Activated gamma-delta T cell (primary cell): ENCODE measurements around the gene KMT2D.
A peak's percentile ranks its signal among the peaks of the same experiment; 100 is the strongest.

Source experiments
- DNase-seq: peaks from one replicate; lab custom pipeline; 2025; lab: John Stamatoyannopoulos, UW
- total RNA-seq, 2 donors: gene quantifications; one replicate each; lab custom pipeline; 2026; lab: John Stamatoyannopoulos, UW

The KMT2D gene
- total RNA-seq, result 125 to 142 reads per million in 2 donors

GRCh38 chr12:49060237-49061156 is at the start of gene KMT2D:
KMT2D (minus strand) TSS chr12:49060794; CDS start chr12:49055324, 5,470 bp downstream.
- DNase-seq, result peak; percentile 75

DNA sequence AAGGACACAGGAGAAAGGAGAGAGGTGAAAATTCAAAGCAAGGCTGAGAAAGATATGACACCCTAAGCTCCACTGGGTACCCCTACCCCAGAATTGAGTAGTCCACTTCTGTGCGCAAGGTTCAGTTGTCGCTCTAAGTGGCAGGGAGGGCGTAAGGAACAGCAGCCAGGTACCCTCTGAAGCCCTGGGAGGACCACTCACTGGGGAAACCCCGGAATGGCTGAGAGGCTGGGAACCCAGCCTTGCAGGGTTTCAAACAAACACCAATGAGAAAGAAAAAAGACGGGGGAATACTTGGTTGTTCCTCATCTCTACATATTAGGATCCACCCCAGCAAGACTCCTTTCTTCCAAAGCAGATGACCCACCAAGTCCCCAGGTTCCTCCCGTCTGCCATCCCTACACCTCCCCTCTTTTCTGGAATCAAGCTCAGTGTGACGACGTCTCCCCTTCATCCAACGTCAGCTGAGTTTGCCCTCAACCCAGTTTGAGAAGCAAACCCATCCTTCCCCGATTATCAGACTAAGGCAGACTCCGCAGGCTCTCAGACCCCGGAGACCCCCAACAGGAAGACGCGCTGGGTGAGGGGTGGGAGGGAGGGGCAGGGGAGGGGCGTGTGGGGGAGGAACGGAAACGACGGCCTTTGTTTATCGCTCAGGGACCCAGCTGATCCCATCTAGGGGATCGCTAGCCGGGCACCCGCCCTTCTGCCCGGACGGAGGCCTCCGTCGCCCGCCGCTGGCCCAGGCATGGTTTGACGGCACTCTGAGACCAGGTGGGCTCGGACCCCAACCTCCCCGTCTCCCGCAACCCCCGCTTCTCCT is 49.3 kb upstream of the KMT2D start:
- no peak for DNase-seq

GRCh38 chr12:49108958-49109404 is 48.4 kb upstream of the KMT2D start:
- no peak for DNase-seq

DNA sequence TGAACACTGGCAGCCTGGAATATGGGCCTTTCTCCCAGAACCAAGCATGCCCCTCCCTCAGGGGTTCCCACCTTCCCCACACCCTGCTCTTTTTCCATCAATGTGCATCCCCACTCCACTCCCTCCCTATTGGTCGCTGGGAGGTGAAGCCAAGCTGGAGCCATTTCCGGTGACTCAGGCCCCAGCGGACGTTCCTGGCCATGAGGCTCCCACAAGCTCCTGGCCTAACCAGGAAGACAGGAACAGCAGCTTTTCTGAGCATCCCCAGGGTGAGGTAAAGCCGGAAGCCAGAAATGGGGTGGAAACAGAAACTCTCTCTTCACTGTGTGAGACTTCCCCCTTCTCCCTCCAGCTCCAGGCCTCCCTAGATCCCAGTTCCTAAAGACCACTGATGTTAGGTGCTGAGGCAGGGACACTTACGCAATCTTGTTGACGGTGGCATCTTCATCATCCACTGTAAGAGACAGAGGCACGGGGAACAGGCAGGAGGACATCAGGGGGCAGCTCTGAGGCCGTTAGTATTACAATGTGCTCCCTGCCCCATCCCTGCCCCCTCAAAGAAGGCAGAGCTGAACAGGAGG is 45.0 kb upstream of the KMT2D start:
- no peak for DNase-seq

GRCh38 chr12:49104822-49105221 is 44.2 kb upstream of the KMT2D start:
- DNase-seq, result no peak

DNA sequence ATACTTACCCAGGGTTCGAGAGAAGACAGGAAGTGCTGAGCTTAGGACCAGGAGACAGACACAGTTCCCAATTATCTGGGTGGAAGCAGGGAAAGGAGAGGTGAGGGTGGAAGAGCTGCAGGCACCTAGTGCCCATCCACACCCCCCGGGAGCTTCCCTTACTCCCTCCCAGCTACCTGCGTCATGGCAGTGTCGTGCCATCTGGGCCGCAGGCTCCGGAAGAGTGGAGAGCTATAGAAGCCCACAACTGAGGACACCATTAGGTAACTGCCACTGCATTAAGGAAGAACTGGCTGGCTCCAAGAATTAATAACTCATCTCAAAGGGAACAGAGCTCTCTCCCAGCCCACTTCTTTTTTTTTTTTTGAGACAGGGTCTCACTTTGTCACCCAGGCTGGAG is 39.8 kb upstream of the KMT2D start:
- DNase-seq, result no peak

DNA sequence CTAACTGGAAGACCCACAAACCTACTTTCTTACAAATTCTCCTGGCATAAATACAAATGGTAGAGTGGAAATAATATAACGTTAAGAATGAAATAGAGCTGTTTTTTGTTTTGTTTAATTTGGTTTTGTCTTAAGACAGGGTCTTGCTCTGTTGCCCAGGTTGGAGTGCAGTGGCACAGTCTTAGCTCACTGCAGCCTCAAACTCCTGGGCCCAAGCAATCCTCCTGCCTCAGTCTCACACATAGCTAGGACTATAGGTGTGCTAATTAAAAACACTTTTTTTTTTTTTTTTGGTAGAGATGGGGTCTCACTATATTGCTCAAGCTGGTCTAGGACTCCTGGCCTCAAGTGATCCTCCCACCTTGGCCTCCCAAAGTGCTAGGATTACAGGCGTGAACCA is 38.1 kb upstream of the KMT2D start:
- DNase-seq, result no peak

DNA sequence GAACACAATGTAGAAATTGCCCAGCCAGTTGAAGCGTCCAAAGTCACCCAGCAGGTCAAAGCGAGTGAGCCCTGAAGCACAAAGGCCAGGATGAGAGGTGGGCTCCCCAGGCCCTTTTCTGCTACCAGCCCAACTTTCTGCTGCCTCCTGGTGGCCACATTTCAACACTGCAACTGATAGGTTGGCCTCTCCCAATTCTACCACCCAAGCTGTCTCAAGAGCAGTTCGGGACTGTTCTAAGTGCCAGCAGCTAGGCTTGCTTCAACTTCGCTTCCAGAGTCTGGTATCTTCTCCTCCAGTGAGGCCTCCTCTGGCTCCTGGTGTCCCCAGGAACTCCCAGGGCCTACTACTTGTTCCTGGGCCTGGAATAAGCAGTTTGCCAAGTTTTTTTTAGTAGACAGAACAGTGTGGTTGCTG is 37.4 kb upstream of the KMT2D start:
- no peak for DNase-seq

- DNase-seq, result no peak
Measured at GRCh38 chr12:49097381-49097780, 36.8 kb upstream of the KMT2D start.

GRCh38 chr12:49094975-49095365 is 34.4 kb upstream of the KMT2D start:
- no peak for DNase-seq

DNA sequence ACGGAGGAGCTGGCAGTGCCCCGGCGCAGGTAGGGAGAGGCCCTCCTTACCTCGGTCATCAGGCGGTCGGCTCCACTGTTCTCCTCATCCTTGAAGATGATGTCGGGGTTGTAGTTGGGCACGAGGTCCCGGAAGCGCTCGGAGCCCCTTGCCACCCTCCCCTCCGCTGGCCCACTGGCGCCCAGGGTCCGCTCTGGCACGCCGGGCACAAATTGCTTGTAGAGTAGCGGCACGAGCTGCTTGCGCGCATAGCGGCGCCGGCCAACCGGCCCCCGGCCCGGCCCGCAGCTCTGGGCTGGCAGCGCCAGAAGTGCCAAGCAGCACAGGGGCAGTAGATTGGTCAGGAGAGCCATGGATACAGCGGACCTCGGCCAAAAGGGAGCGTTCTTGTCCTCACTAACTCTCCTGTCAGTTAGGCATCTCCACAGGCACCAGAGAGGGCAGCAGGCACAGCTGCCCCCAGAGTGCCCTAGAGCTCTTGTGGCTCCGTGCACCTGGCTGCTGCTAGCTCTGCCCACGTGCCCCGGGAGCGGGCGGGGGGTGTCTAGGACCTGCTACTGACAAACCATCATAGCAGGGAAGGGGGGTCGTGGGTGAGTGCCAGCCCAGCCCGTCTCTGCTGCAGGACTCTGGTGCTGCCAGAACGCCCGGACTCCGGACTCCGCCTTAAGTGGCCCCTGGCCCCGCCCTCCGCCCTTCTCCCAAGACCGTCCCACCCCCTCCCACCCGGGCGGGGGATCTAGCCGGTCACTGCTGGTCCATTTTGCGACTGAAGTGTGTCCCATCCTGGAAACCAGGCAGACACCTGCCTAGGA is 33.8 kb upstream of the KMT2D start, which contains the start of gene DHH:
Gene DHH (minus strand): TSS at position 642 of the 815 bp plus-strand sequence. CDS start 289 bp downstream, at position 353.
- DNase-seq, result no peak

DNA sequence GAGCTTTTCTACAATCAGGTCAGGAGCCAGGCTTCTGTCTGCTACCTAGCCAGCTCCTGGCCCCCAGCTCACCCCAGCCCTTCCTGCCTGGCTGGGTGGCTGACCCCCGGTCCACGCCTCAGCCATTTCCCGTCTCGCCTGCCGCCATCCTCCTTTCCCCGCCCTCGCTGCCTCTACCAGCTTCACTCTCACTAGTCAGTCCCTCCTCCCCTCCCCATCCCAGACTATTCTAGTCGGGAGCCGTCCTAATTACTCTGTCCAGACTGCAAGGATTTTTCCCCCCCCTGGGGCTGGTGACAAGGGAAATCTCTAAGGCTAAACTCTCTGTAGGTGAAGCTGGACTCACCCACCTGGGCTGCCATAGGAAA is 33.2 kb upstream of the KMT2D start:
- DNase-seq, result no peak

- no peak for DNase-seq
Measured at GRCh38 chr12:49092816-49093406, 32.3 kb upstream of the KMT2D start.

DNA sequence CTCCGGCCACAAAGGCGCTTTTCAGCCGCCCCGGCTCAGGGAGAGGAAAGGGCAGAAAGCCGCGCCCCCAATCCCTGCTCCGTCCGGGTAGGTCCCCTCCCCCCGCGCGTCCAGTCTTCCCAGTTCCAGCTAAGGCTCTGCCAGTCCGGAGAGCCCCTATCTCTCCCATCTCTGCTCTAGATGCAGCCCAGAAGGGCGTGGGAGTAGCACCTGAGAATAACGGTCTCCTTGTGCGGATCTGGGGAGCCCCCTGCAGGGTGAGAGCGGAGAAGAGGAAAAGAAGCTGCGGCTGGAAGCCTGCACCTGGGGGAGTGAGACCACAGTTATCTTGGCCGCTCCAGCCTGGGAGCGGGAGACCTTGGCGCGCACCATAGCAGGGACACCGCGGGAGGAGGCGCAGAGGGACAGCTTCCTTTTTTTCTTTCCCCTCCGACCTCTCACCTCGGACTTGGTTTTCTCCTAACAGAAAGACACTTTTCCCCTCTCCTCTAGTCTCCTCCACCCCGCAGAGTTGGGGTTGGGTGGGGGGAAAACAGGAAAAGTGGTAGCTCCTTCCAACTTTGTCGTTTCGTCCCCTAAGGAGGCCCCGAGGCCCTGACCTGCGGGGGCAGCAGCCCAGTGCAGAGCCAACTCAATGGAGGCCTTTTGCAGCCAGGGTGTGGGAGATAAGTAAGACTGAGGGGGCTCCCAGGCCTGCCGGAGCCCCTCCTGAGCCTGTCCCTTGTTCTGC is 31.7 kb upstream of the KMT2D start:
- no peak for DNase-seq

DNA sequence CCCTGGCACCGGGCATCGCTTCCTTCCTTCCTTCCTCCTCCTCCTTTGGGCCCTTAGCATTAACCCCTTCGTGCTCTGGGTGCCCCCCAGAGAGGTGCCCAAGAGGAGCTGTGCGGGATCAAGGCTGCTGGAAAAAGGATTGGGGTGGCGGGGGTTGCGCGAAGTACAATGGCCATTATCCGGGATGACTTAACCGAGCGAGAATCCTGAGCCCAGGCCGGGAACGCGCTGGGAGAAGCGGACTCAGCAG is 31.2 kb upstream of the KMT2D start:
- no peak for DNase-seq

DNA sequence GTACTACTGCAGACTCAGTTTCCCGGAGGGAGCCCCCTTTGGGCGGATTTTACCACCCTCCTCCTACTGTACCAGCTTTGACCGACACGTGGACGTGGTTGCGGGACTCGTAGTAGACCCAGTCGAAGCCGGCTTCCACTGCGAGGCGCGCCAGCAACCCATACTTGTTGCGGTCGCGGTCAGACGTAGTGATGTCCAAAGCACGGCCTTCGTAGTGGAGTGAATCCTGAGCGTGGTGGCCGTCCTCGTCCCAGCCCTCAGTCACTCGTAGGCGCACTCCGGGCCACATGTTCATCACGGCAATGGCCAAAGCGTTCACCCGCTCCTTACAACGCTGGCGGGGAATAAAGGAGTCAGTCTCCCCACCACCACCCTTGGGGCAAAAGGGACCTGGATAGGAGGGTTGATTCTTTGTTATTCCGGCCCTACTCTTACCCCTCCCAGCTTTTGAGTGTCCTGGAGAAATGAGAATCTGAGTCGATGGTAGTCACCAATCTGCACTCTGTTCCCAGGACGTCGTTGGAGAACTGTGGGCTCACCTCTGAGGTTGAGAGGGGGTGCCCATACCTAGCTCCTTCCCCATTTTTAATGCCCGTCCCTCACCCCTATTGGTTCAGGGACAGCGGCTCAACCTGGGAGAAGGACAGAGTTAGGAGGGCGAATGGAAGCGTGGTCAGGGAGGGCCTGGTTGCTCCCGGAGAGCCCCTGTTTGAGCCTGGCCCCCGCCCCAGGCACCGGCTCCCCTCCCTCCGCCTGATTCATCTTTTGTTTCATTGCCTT is 30.7 kb upstream of the KMT2D start:
- DNase-seq, result no peak

DNA sequence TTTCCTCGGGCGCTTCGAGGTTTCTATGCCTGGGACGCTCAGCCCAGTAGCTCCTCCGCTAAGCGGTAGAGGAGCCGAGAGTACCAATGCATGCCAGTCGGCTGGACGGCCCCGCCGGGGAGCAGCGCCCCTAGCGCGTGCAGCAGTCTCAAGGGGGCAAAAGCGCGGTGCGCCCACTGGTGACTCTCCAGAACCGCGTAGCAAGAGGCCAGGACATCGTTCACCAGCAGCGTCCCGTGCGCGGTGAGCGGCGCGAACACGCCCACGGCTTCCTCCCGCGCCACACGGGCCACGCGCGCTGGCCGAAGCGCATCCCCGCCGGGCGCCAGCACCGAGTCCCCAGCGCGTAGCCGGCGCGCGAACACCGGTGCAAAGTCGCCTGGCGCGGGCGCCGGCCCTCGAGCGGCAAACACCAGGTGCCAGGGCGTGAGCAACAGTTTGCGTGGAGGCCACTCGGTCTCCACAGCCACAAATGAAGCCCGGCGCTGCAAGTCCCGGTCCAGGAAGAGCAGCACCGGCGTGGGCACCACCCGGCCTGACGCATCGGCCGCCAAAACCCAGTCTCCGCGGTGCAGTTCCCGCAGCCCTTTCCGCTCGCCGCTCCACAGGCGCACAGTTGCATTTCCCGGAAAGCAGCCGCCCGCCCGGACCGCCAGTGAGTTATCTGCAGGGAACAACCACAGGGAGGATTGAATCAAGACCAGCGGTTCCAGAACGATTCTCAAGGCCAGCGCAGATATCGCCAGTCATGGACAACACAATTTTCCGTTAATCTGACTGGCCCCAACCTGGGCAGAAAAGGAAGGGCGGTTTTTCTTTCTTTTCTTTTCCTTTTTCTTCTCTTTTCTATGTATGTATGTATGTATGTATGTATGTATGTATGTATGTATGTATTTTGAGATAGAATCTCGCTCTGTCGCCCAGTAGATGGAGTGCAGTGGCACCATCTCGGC is 29.5 kb upstream of the KMT2D start:
- DNase-seq, result no peak

DNA sequence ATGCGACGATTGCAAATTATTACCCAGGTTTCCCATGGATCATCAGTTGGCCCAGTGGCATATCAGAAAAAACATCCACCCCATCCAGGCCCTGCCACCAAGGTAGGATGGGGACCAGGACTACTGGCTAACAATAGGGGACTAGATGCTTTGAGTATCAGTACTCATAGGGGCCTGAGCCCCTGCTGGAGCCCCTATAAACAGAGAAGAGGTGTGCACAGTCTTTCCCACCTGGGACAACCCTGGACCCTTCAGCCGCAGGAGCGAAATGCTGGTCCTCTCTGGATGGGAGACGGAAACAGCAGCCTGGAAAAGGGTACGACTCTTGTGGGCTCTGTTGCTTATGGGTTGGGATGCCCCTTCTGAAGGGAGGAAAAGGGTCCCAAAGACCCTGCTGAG is 28.3 kb upstream of the KMT2D start:
- no peak for DNase-seq
